Sigmoid colon (tissue), 4 donors: ENCODE data around the gene PNKD.

Experiments
- POLR2A ChIP-seq, 2 donors: fragments of 450-650 bp; IDR thresholded peaks; one replicate each; pipeline ENCODE4 v1.6.1; 2016; ENCODE audit warnings: antibody characterized with exemption in 2 of 2, mild to moderate bottlenecking in 2 of 2, moderate library complexity in 2 of 2
- POLR2AphosphoS5 ChIP-seq, 4 donors: sonication (generic); formaldehyde crosslinking; IDR thresholded peaks; one replicate each; pipeline ENCODE4 v1.6.1; 2017; ENCODE audit warnings: antibody characterized with exemption in 4 of 4
- TF ChIP-seq, protein P1 (sequence below), 4 experiments: fragments of 450-650 bp in 3 of 4; fragments of 200-600 bp in 1 of 4; IDR thresholded peaks; one replicate each; pipeline ENCODE4 v1.5.1; 2016 to 2019; ENCODE audit warnings: antibody characterized with exemption in 4 of 4, mild to moderate bottlenecking in 3 of 4, moderate library complexity in 2 of 4

DNA sequence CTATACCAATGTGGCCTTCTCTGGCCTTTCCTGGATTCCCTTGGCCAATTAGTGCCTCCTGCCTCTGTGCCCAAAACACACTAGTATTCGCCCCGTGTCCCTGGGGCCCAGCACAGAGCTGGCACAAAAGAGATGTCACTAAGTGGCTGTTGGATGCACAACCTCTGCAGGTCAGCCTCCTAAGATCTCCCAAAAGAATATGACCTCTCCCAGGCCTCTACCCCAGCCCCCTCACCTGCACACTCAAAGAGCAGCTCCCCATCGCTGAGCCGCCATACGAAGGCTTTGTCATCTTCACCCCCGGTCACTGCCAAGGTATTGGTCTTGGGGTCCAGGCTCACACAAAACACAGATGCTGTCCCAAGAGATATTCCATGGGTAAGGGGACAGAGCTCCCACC lies 3.1 kb upstream of the PNKD start:
- TF ChIP-seq, protein P1, sequence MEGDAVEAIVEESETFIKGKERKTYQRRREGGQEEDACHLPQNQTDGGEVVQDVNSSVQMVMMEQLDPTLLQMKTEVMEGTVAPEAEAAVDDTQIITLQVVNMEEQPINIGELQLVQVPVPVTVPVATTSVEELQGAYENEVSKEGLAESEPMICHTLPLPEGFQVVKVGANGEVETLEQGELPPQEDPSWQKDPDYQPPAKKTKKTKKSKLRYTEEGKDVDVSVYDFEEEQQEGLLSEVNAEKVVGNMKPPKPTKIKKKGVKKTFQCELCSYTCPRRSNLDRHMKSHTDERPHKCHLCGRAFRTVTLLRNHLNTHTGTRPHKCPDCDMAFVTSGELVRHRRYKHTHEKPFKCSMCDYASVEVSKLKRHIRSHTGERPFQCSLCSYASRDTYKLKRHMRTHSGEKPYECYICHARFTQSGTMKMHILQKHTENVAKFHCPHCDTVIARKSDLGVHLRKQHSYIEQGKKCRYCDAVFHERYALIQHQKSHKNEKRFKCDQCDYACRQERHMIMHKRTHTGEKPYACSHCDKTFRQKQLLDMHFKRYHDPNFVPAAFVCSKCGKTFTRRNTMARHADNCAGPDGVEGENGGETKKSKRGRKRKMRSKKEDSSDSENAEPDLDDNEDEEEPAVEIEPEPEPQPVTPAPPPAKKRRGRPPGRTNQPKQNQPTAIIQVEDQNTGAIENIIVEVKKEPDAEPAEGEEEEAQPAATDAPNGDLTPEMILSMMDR (IDR thresholded peaks at IDR 0.05), result no peak
- TF ChIP-seq POLR2A (IDR thresholded peaks at IDR 0.05) (no peak), POLR2AphosphoS5 (IDR thresholded peaks at IDR 0.05) (no peak)
